H1 (cell line): Measurements from ENCODE around the gene PPIL6. TPM values are rescaled to one million over a fixed set of nuclear protein-coding genes. Genes with fewer than 3 reads are reported as not detected.

ENCODE experiments used
- CTCF ChIA-PET: fragments of 300-600 bp; sonication (Branson Sonifier 250); formaldehyde crosslinking; loops from one replicate; lab custom pipeline; 2021; ENCODE audit not compliant: partially characterized antibody; lab: Charles Lee
- POLR2A ChIA-PET: fragments of 300-600 bp; sonication (Branson Sonifier 250); formaldehyde crosslinking; loops from one replicate; lab custom pipeline; 2021; ENCODE audit warnings: inconsistent platforms; ENCODE audit not compliant: partially characterized antibody; lab: Charles Lee
- DNase-seq, 2 experiments: peaks; one replicate each; pipeline versions ENCODE4 v3.0.0 to v3.0.0-alpha.2; 2010 to 2022; ENCODE audit warnings: low spot score in 2 of 2, low read depth in 1 of 2, mixed read lengths in 1 of 2
- FAIRE-seq: peaks from 2 replicates; lab custom pipeline; 2011; peaks lifted over from hg19 to GRCh38; lab: Jason Lieb, UNC
- H2AFZ ChIP-seq: 2 replicates; pipeline ENCODE4 v1.8.1; 2012; ENCODE audit warnings: low read length, inconsistent platforms
- H2AK5ac ChIP-seq: 2 replicates; pipeline ENCODE4 v1.6.1; 2013; ENCODE audit warnings: low read depth, low read length
- H2BK120ac ChIP-seq: replicated peaks from 2 replicates; pipeline ENCODE3; 2013; ENCODE audit warnings: low read depth, low read length, inconsistent platforms
- H2BK12ac ChIP-seq: 2 replicates; pipeline ENCODE4 v1.6.1; 2013; ENCODE audit warnings: low read depth, low read length
- H2BK15ac ChIP-seq: 2 replicates; pipeline ENCODE4 v1.6.1; 2013; ENCODE audit warnings: low read length
- H2BK20ac ChIP-seq: 2 replicates; pipeline ENCODE4 v1.6.1; 2013; ENCODE audit warnings: low read length
- H2BK5ac ChIP-seq: 2 replicates; pipeline ENCODE4 v1.6.1; 2013; ENCODE audit warnings: low read depth, low read length
- H3K14ac ChIP-seq: 2 replicates; pipeline ENCODE4 v1.6.1; 2013; ENCODE audit warnings: inconsistent platforms; ENCODE audit not compliant: insufficient read length
- H3K18ac ChIP-seq: 2 replicates; pipeline ENCODE4 v1.6.1; 2013; ENCODE audit warnings: low read length; ENCODE audit errors: extremely low read depth
- H3K23ac ChIP-seq: 2 replicates; pipeline ENCODE4 v1.6.1; 2013; ENCODE audit warnings: inconsistent platforms; ENCODE audit not compliant: insufficient read length
- H3K23me2 ChIP-seq: 2 replicates; pipeline ENCODE4 v1.6.1; 2013; ENCODE audit warnings: low read depth, low read length
- H3K27ac ChIP-seq: 2 replicates; pipeline ENCODE4 v1.6.1; 2011; ENCODE audit warnings: low read depth, low read length, inconsistent platforms
- H3K27me3 ChIP-seq, 4 experiments: replicated peaks in 1 of 4; 1 replicate in 1 of 4; 2 replicates in 3 of 4; pipeline versions ENCODE4 v1.6.1 to v1.8.1; 2011 to 2013; ENCODE audit warnings: low read length in 3 of 4, mild to moderate bottlenecking in 3 of 4, inconsistent platforms in 2 of 4, mixed read lengths in 2 of 4, moderate library complexity in 1 of 4; ENCODE audit not compliant: control insufficient read depth in 3 of 4, insufficient read depth in 3 of 4; ENCODE audit errors: extremely low read depth in 1 of 4
- H3K36me3 ChIP-seq, 4 experiments: 2 replicates each; pipeline versions ENCODE4 v1.6.1 to v1.8.1; 2011 to 2013; ENCODE audit warnings: mild to moderate bottlenecking in 4 of 4, low read length in 3 of 4, moderate library complexity in 2 of 4, control low read depth in 1 of 4, inconsistent platforms in 1 of 4; ENCODE audit not compliant: insufficient read depth in 4 of 4, control insufficient read depth in 2 of 4
- H3K4ac ChIP-seq: replicated peaks from 2 replicates; pipeline ENCODE3; 2013; ENCODE audit warnings: low read length, low read depth, mixed read lengths, inconsistent platforms; ENCODE audit not compliant: insufficient read length
- H3K4me1 ChIP-seq, 4 experiments: replicated peaks in 1 of 4; 1 replicate in 1 of 4; 2 replicates in 3 of 4; pipeline versions ENCODE4 v1.6.1 to v1.8.1; 2011 to 2013; ENCODE audit warnings: low read length in 3 of 4, inconsistent platforms in 2 of 4, mixed read lengths in 1 of 4; ENCODE audit not compliant: insufficient read depth in 4 of 4, control insufficient read depth in 3 of 4
- H3K4me2 ChIP-seq, 2 experiments: 2 replicates each; pipeline versions ENCODE4 v1.6.1 to v1.8.1; 2011 to 2013; ENCODE audit warnings: low read depth in 2 of 2, low read length in 2 of 2, control low read depth in 1 of 2, inconsistent platforms in 1 of 2, mild to moderate bottlenecking in 1 of 2; ENCODE audit not compliant: insufficient read depth in 1 of 2
- H3K4me3 ChIP-seq, 4 experiments: fragments of 200-600, 300-600 bp in 1 of 4; sonication (generic), shearing (Covaris generic), sonication (Bioruptor Twin) in 1 of 4; 2 replicates each; pipeline versions ENCODE4 v1.5.1 to v1.8.1; 2011 to 2016; ENCODE audit warnings: low read length in 4 of 4, low read depth in 3 of 4, control low read depth in 2 of 4, inconsistent platforms in 2 of 4, mild to moderate bottlenecking in 2 of 4, mixed read lengths in 1 of 4, moderate library complexity in 1 of 4; ENCODE audit not compliant: insufficient read depth in 2 of 4; ENCODE audit errors: extremely low read depth in 1 of 4
- H3K56ac ChIP-seq: replicated peaks from 2 replicates; pipeline ENCODE3; 2013; ENCODE audit warnings: low read depth, mild to moderate bottlenecking, mixed read lengths, low read length, inconsistent platforms; ENCODE audit not compliant: insufficient read length
- H3K79me1 ChIP-seq: 2 replicates; pipeline ENCODE4 v1.6.1; 2013; ENCODE audit warnings: low read depth, low read length, control low read depth
- H3K79me2 ChIP-seq, 2 experiments: 2 replicates each; pipeline versions ENCODE4 v1.6.1 to v1.8.1; 2012 to 2013; ENCODE audit warnings: low read length in 2 of 2, mild to moderate bottlenecking in 2 of 2, inconsistent platforms in 1 of 2; ENCODE audit not compliant: insufficient read depth in 2 of 2, control insufficient read depth in 1 of 2
- H3K9ac ChIP-seq, 4 experiments: replicated peaks in 1 of 4; 1 replicate in 1 of 4; 2 replicates in 3 of 4; pipeline versions ENCODE4 v1.6.1 to v1.8.1; 2011 to 2013; ENCODE audit warnings: low read depth in 3 of 4, low read length in 3 of 4, control low read depth in 2 of 4, mild to moderate bottlenecking in 2 of 4, moderate library complexity in 2 of 4, inconsistent platforms in 1 of 4; ENCODE audit errors: extremely low read depth in 1 of 4
- H3K9me3 ChIP-seq, 2 experiments: 2 replicates each; pipeline versions ENCODE4 v1.6.1 to v1.8.1; 2012 to 2013; ENCODE audit warnings: mild to moderate bottlenecking in 2 of 2, moderate library complexity in 2 of 2, control low read depth in 1 of 2, inconsistent platforms in 1 of 2, low read depth in 1 of 2, low read length in 1 of 2, mixed read lengths in 1 of 2; ENCODE audit not compliant: insufficient read depth in 2 of 2
- H4K20me1 ChIP-seq, 2 experiments: replicated peaks in 1 of 2; 2 replicates each; pipeline versions ENCODE3 to v1.8.1; 2011 to 2013; ENCODE audit warnings: inconsistent platforms in 2 of 2, low read length in 2 of 2, mild to moderate bottlenecking in 1 of 2; ENCODE audit not compliant: insufficient read depth in 2 of 2, control insufficient read depth in 1 of 2
- H4K5ac ChIP-seq: 2 replicates; pipeline ENCODE4 v1.6.1; 2013; ENCODE audit warnings: low read length, low read depth, mixed read lengths, inconsistent platforms; ENCODE audit not compliant: insufficient read length
- H4K8ac ChIP-seq: 2 replicates; pipeline ENCODE4 v1.8.0; 2013; ENCODE audit warnings: mild to moderate bottlenecking, moderate library complexity, low read length, inconsistent platforms; ENCODE audit not compliant: insufficient read depth; ENCODE audit errors: extremely low read depth
- H4K91ac ChIP-seq: replicated peaks from 2 replicates; pipeline ENCODE3; 2013; ENCODE audit warnings: low read length, mixed read lengths, inconsistent platforms; ENCODE audit not compliant: insufficient read length
- ATF3 ChIP-seq: IDR thresholded peaks from 2 replicates; pipeline ENCODE4 v1.6.1; 2011; ENCODE audit warnings: low read depth, mild to moderate bottlenecking, low read length; ENCODE audit not compliant: insufficient read depth
- BCL11A ChIP-seq, 2 experiments: IDR thresholded peaks; one replicate each; pipeline ENCODE4 v1.6.1; 2011; ENCODE audit warnings: low read depth in 2 of 2, low read length in 2 of 2, mild to moderate bottlenecking in 2 of 2
- CBX5 ChIP-seq: fragments of 300-800, 300-1000 bp; sonication (generic); IDR thresholded peaks from 2 replicates; pipeline ENCODE4 v1.7.1; 2016; ENCODE audit warnings: antibody characterized with exemption, low read length, low read depth
- CHD2 ChIP-seq: IDR thresholded peaks from 2 replicates; pipeline ENCODE4 v1.6.1; 2012; ENCODE audit warnings: low read length, improper control_type of control experiment
- FOSL1 ChIP-seq: IDR thresholded peaks from 2 replicates; pipeline ENCODE4 v1.6.1; 2011; ENCODE audit warnings: mild to moderate bottlenecking, low read depth, low read length, moderate library complexity; ENCODE audit not compliant: insufficient read depth
- KDM4A ChIP-seq: IDR thresholded peaks from one replicate; pipeline ENCODE4 v1.7.1; 2012; ENCODE audit warnings: low read depth, mild to moderate bottlenecking, moderate library complexity, low read length, inconsistent platforms; ENCODE audit not compliant: severe bottlenecking
- NRF1 ChIP-seq: IDR thresholded peaks from 2 replicates; pipeline ENCODE4 v1.6.1; 2011; ENCODE audit warnings: mild to moderate bottlenecking, low read depth, low read length, improper control_type of control experiment
- RAD21 ChIP-seq, 2 experiments: IDR thresholded peaks in 1 of 2; conservative IDR thresholded peaks in 1 of 2; 2 replicates each; pipeline ENCODE4 v1.6.1; 2011; ENCODE audit warnings: low read depth in 2 of 2, low read length in 2 of 2, improper control_type of control experiment in 1 of 2, inconsistent platforms in 1 of 2, mild to moderate bottlenecking in 1 of 2, moderate library complexity in 1 of 2
- SAP30 ChIP-seq: fragments of 300-600 bp; sonication (generic); IDR thresholded peaks from 2 replicates; pipeline ENCODE4 v1.7.1; 2012; ENCODE audit warnings: low read length, moderate library complexity, mild to moderate bottlenecking, inconsistent platforms; ENCODE audit not compliant: insufficient read depth, insufficient replicate concordance
- SIN3A ChIP-seq, 2 experiments: IDR thresholded peaks in 1 of 2; conservative IDR thresholded peaks in 1 of 2; 2 replicates each; pipeline ENCODE4 v1.6.1; 2011 to 2012; ENCODE audit warnings: low read length in 2 of 2, improper control_type of control experiment in 1 of 2, low read depth in 1 of 2, mild to moderate bottlenecking in 1 of 2
- TAF1 ChIP-seq: IDR thresholded peaks from 2 replicates; pipeline ENCODE4 v1.6.1; 2011; ENCODE audit warnings: mild to moderate bottlenecking, low read depth, low read length
- TEAD4 ChIP-seq: IDR thresholded peaks from 2 replicates; pipeline ENCODE4 v1.6.1; 2012; ENCODE audit warnings: low read depth, low read length, inconsistent platforms, mixed read lengths
- YY1 ChIP-seq: IDR thresholded peaks from 2 replicates; pipeline ENCODE4 v1.6.1; 2011; ENCODE audit warnings: low read depth, mild to moderate bottlenecking, low read length
- ZNF274 ChIP-seq: IDR thresholded peaks from 2 replicates; pipeline ENCODE4 v1.7.0; 2012; ENCODE audit warnings: low read length, borderline replicate concordance; ENCODE audit errors: extremely low read depth
- WGBS, 2 experiments: shearing (Covaris generic) in 1 of 2; methylation state at CpG; one replicate each; pipeline versions ENCODE4 v1.1.6 to v1.1.7; 2013 to 2015; ENCODE audit warnings: low lambda C conversion rate in 2 of 2, mixed read lengths in 2 of 2, inconsistent platforms in 1 of 2, low coverage in 1 of 2, missing lambda C conversion rate in 1 of 2; ENCODE audit not compliant: insufficient replicate concordance in 2 of 2, insufficient coverage in 1 of 2, insufficient read length in 1 of 2; ENCODE audit errors: extremely low coverage in 1 of 2, missing lambda C conversion rate in 1 of 2; 5-methylcytosine and 5-hydroxymethylcytosine counted together
- polyA plus RNA-seq, 7 experiments: library from polyadenylated mRNA; depleted of rRNA in 3 of 7; stranded (reverse) in 5 of 7; unstranded in 2 of 7; fragments of >200 nt in 5 of 7; fragments of 200-250 nt in 2 of 7; gene quantifications; 1 replicate in 5 of 7; 2 replicates in 1 of 7; 4 replicates in 1 of 7; pipeline versions ENCODE4 v1.2.1 to v1.2.3, GENCODE V29; 2011 to 2013; ENCODE audit warnings: missing spikeins in 2 of 7, mixed read lengths in 2 of 7
- total RNA-seq: library from RNA; stranded (reverse); fragmentation: NEBNext Ultra II Directional; extraction: Animal tissue kit (Norgen Biotek cat#: 25700); gene quantifications from 2 replicates; pipeline ENCODE4 v1.2.1, GENCODE V29; 2021

PPIL6 gene
- total and polyA plus RNA-seq, 2 of the 8 experiments (the other 6 are each of a cell fraction or from before 2014, with no cell fraction given), result 0.42 to 1.3 TPM

GRCh38 chr6:109342911-109343310, 97.5 kb downstream of the PPIL6 start:
- Histone ChIP-seq H3K79me1 (no peaks in the 10 kb centered on the region), H3K23me2 (no peaks in the 10 kb centered on the region), H4K5ac (no peak overlapping the region), H3K4ac (no peak overlapping the region), H3K23ac (no peak overlapping the region), H3K14ac (no peak overlapping the region), H2BK15ac (no peak overlapping the region), H3K36me3 (no peaks in the 10 kb centered on the region), H2BK20ac (no peak overlapping the region), H3K27ac (no peak overlapping the region), H3K27me3 (no peaks in the 10 kb centered on the region; a peak in 1 of 7 replicates), H3K79me2 (no peaks in the 10 kb centered on the region), H3K9me3 (no peaks in the 10 kb centered on the region), H2BK120ac (no peak overlapping the region), H2BK5ac (no peak overlapping the region), H3K4me2 (no peak overlapping the region), H2AFZ (no peak overlapping the region), H3K4me3 (no peak overlapping the region), H3K9ac (no peak overlapping the region), H2AK5ac (no peak overlapping the region), H3K4me1 (no peaks in the 10 kb centered on the region), H4K8ac (no peak overlapping the region), H3K56ac (no peak overlapping the region), H2BK12ac (no peak overlapping the region), H3K18ac (no peak overlapping the region), H4K20me1 (no peaks in the 10 kb centered on the region), H4K91ac (no peak overlapping the region)
- 91% methylated on average over 6 of the region's 6 CpGs; no CpG with 5 or more reads in 1 of the 2 experiments for WGBS, 2 experiments
- ChIA-PET POLR2A (no interaction called here), CTCF (no interaction called here)
- FAIRE-seq (no peak), DNase-seq (no peak)
- TF ChIP-seq YY1 (no peak), KDM4A (no peak), ZNF274 (no peak), TAF1 (no peak), SAP30 (no peak), BCL11A (IDR thresholded peaks at IDR 0.05; ENCODE audit: low read depth in 2 of 2, low read length in 2 of 2) (no peak), ATF3 (no peak), RAD21 (IDR thresholded peaks at IDR 0.05 in 1 of 2, conservative IDR thresholded peaks at IDR 0.05 in 1 of 2; ENCODE audit: low read depth in 2 of 2, low read length in 2 of 2) (no peak), TEAD4 (no peak), FOSL1 (no peak), SIN3A (conservative IDR thresholded peaks at IDR 0.05 in 1 of 2, IDR thresholded peaks at IDR 0.05 in 1 of 2; ENCODE audit: low read depth in 1 of 2, low read length in 2 of 2) (no peak), NRF1 (no peak), CBX5 (no peak), CHD2 (no peak)
